ENCODE results near the gene G2E3.
"Not testable (repeated sequence)": the region's sequence is repeated elsewhere in the genome, so short reads cannot be mapped to it uniquely, and the experiment has no call there.

Gene G2E3

GRCh38 chr14:30559638-30560091, 707 bp downstream of the G2E3 start:
- no peak for DNase-seq

- DNase-seq = no peak
These were observed 1.6 kb downstream of the G2E3 start for GRCh38 chr14:30560581-30560980.

GRCh38 chr14:30564235-30564867, 5.4 kb downstream of the G2E3 start:
- DNase-seq = no peak

GRCh38 chr14:30564868-30565248, 5.9 kb downstream of the G2E3 start:
- no peak for DNase-seq

GRCh38 chr14:30569216-30569902, 10.4 kb downstream of the G2E3 start:
- no peak for DNase-seq

- no peak for DNase-seq
These were observed 10.9 kb downstream of the G2E3 start for GRCh38 chr14:30569903-30570226.

- no peak for DNase-seq
These were observed 13.3 kb downstream of the G2E3 start for GRCh38 chr14:30572237-30572636.

GRCh38 chr14:30572771-30573170, 13.8 kb downstream of the G2E3 start:
- no peak for DNase-seq

- DNase-seq = no peak
These were observed 14.4 kb downstream of the G2E3 start for GRCh38 chr14:30573226-30573814.

- DNase-seq = no peak
These were observed 15.0 kb downstream of the G2E3 start for GRCh38 chr14:30573966-30574365.

GRCh38 chr14:30574777-30575176, 15.8 kb downstream of the G2E3 start:
- DNase-seq = not testable (repeated sequence)

GRCh38 chr14:30576333-30576732, 17.4 kb downstream of the G2E3 start:
- not testable (repeated sequence) for DNase-seq

- peak in 1 of 14 donors; percentile 8 for DNase-seq
These were observed 21.8 kb downstream of the G2E3 start for GRCh38 chr14:30580616-30581282.

- no peak for DNase-seq
These were observed 22.3 kb downstream of the G2E3 start for GRCh38 chr14:30581283-30581625.

- no peak for DNase-seq
These were observed 23.4 kb downstream of the G2E3 start for GRCh38 chr14:30582376-30582775.

- no peak for DNase-seq
These were observed 25.2 kb downstream of the G2E3 start for GRCh38 chr14:30584058-30584630.

GRCh38 chr14:30585204-30585603, 26.2 kb downstream of the G2E3 start:
- DNase-seq = no peak

- no peak for DNase-seq
These were observed 28.2 kb downstream of the G2E3 start for GRCh38 chr14:30587141-30587540.

- DNase-seq = no peak
These were observed 29.9 kb downstream of the G2E3 start for GRCh38 chr14:30588873-30589272.

- no peak for DNase-seq
These were observed 38.0 kb downstream of the G2E3 start for GRCh38 chr14:30596935-30597334.

GRCh38 chr14:30597504-30597903, 38.5 kb downstream of the G2E3 start:
- no peak for DNase-seq

- no peak for DNase-seq
These were observed 42.3 kb downstream of the G2E3 start for GRCh38 chr14:30600922-30601918.

Data from C1 segment of cervical spinal cord (tissue), 14 donors.